Choroid plexus epithelial cell (primary cell): ENCODE data around the gene CREBBP.
"Not testable (repeated sequence)": the region's sequence is repeated elsewhere in the genome, so short reads cannot be mapped to it uniquely, and the experiment has no call there.

Experiments used
- DNase-seq: peaks from one replicate; pipeline ENCODE4 v3.0.0-alpha.2; 2010; ENCODE audit warnings: low read depth
- H3K4me3 ChIP-seq: 2 replicates; pipeline ENCODE4 v1.5.1; 2011; ENCODE audit warnings: low read depth, mild to moderate bottlenecking, control low read depth, low read length, moderate library complexity
- CTCF ChIP-seq: conservative IDR thresholded peaks from 2 replicates; pipeline ENCODE4 v1.5.1; 2011; ENCODE audit warnings: low read depth, mild to moderate bottlenecking, control low read depth, inconsistent platforms, low read length, moderate library complexity

CREBBP gene

GRCh38 chr16:3717235-3718018 is 163.1 kb downstream of the CREBBP start, which contains the start of gene TRAP1:
TRAP1 (minus strand) TSS chr16:3717524; CDS start chr16:3717508, 16 bp downstream.
- no peak for TF ChIP-seq CTCF
- H3K4me3 ChIP-seq: peak within 1 kb of the TSS; percentile 95
- peak; percentile 84 for DNase-seq

- DNase-seq: peak; percentile 16
- H3K4me3 ChIP-seq: peak overlapping the region; percentile 95
- no peak for TF ChIP-seq CTCF
These were observed 163.7 kb downstream of the CREBBP start for GRCh38 chr16:3716831-3717234.

- H3K4me3 ChIP-seq: no peak overlapping the region
- no peak for TF ChIP-seq CTCF
- no peak for DNase-seq
These were observed 165.1 kb downstream of the CREBBP start for GRCh38 chr16:3715430-3715829.

GRCh38 chr16:3714378-3714777 is 166.1 kb downstream of the CREBBP start:
- not testable (repeated sequence) for DNase-seq, H3K4me3 ChIP-seq

- DNase-seq: no peak
- H3K4me3 ChIP-seq: no peak overlapping the region
- TF ChIP-seq CTCF: no peak
These were observed 166.8 kb downstream of the CREBBP start for GRCh38 chr16:3713587-3714242.

GRCh38 chr16:3712861-3713372 is 167.6 kb downstream of the CREBBP start:
- no peak overlapping the region for H3K4me3 ChIP-seq
- no peak for DNase-seq
- no peak for TF ChIP-seq CTCF

- no peak for TF ChIP-seq CTCF
- peak; percentile 7 for DNase-seq
- no peak overlapping the region for H3K4me3 ChIP-seq
These were observed 174.1 kb downstream of the CREBBP start for GRCh38 chr16:3706253-3707012.
